GM12865 (cell line): ENCODE results near the gene RHD.
"Not testable (repeated sequence)": the region's sequence is repeated elsewhere in the genome, so short reads cannot be mapped to it uniquely, and the experiment has no call there.

Experiments
- DNase-seq: peaks from one replicate; pipeline ENCODE4 v3.0.0; 2010; ENCODE audit warnings: low read depth
- H3K4me3 ChIP-seq: 2 replicates; pipeline ENCODE4 v1.5.1; 2011; ENCODE audit warnings: mild to moderate bottlenecking, low read depth, low read length, control low read depth
- CTCF ChIP-seq: IDR thresholded peaks from 2 replicates; pipeline ENCODE4 v1.5.1; 2011; ENCODE audit warnings: low read length, control low read depth, low read depth, inconsistent platforms; ENCODE audit not compliant: insufficient read depth; ENCODE audit errors: missing control alignments

RHD gene

GRCh38 chr1:25356441-25356840 is 84.1 kb downstream of the RHD start:
- TF ChIP-seq CTCF = no peak
- H3K4me3 ChIP-seq = no peak overlapping the region
- no peak for DNase-seq

- no peak for DNase-seq
- no peak overlapping the region for H3K4me3 ChIP-seq
- no peak for TF ChIP-seq CTCF
Measured at GRCh38 chr1:25356848-25357247, 84.5 kb downstream of the RHD start.

- DNase-seq = no peak
- H3K4me3 ChIP-seq = no peak overlapping the region
- TF ChIP-seq CTCF = no peak
Measured at GRCh38 chr1:25360596-25361581, 88.6 kb downstream of the RHD start.

- no peak for TF ChIP-seq CTCF
- H3K4me3 ChIP-seq = no peak overlapping the region
- no peak for DNase-seq
Measured at GRCh38 chr1:25361901-25362300, 89.6 kb downstream of the RHD start.

GRCh38 chr1:25362634-25363559 is 90.6 kb downstream of the RHD start:
- not testable (repeated sequence) for H3K4me3 ChIP-seq, DNase-seq

GRCh38 chr1:25369241-25369640 is 96.9 kb downstream of the RHD start:
- H3K4me3 ChIP-seq = no peak overlapping the region
- TF ChIP-seq CTCF = no peak
- no peak for DNase-seq

- not testable (repeated sequence) for H3K4me3 ChIP-seq, DNase-seq
Measured at GRCh38 chr1:25369691-25370271, 97.5 kb downstream of the RHD start.

GRCh38 chr1:25371757-25372156 is 99.4 kb downstream of the RHD start:
- H3K4me3 ChIP-seq, DNase-seq: not testable (repeated sequence)

GRCh38 chr1:25378367-25378766 is 106.1 kb downstream of the RHD start:
- H3K4me3 ChIP-seq = not testable (repeated sequence)

More at GRCh38 chr1:25378367-25378766, 106.1 kb downstream of the RHD start:
- not testable (repeated sequence) for DNase-seq
